Right ventricle myocardium inferior (tissue), 1 donor: Measurements from ENCODE around the gene QSER1. TPM values are rescaled to one million over a fixed set of nuclear protein-coding genes. Genes with fewer than 3 reads are reported as not detected.
"Not testable (repeated sequence)": the region's sequence is repeated elsewhere in the genome, so short reads cannot be mapped to it uniquely, and the experiment has no call there.

Experiments
- ATAC-seq: fragments of 200-7000 bp; cut with Tn5 transposase; one replicate; pipeline ENCODE4 v1.9.1; 2020; ENCODE audit warnings: mild to moderate bottlenecking, moderate library complexity
- DNase-seq: peaks from one replicate; pipeline ENCODE4 v3.0.0; 2021; ENCODE audit errors: missing footprints
- intact Hi-C: fragments of 100-400 bp; cut with DNase I; formaldehyde crosslinking; loops from one replicate; pipeline ENCODE4 v1.11.0; 2022
- total RNA-seq: library from RNA; stranded (reverse); fragmentation: NEBNext Ultra II Directional; extraction: Animal tissue kit (Norgen Biotek cat#: 25700); gene quantifications from one replicate; pipeline ENCODE4 v1.2.1, GENCODE V29; 2021
- donor health status: DM: no; HTN: yes; CAD: no; lungs with severe emphysema.

QSER1 gene
- total RNA-seq, 1 donor from 2014 or later = 14.9 TPM

GRCh38 chr11:33018840-33019239 is 126.2 kb downstream of the QSER1 start:
- intact Hi-C loops = no loop called here
- ATAC-seq (no peak), DNase-seq (no peak)

DNA sequence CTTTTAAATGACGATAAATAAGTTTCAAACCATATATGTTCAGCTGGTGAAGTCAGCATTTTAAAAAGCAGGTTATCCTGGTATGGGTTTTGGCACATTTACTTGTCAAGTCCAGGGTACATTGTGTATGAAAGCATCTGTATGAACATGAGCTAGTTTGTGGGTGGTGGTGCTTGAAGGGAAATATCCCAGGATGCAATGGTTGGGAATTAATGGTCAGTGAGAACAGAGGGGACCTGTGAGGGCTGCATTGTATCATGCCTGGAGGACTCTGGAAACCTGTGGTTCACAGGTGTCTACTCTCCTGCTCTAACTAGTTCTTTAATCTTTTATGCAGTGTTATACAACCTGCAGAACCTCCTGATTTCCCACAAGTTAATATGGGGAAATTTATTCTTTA is 128.9 kb downstream of the QSER1 start:
- intact Hi-C loops = no loop called here
- DNase-seq (no peak), ATAC-seq (no peak)

GRCh38 chr11:33021937-33022336 is 129.3 kb downstream of the QSER1 start:
- intact Hi-C loops = no loop called here
- ATAC-seq = no peak
- no peak for DNase-seq

GRCh38 chr11:33025339-33025722 is 132.7 kb downstream of the QSER1 start:
- intact Hi-C loops = no loop called here
- ATAC-seq (no peak), DNase-seq (no peak)

- intact Hi-C loops = no loop called here
- ATAC-seq (no peak), DNase-seq (no peak)
These were observed 134.6 kb downstream of the QSER1 start for GRCh38 chr11:33027233-33027632.

- ATAC-seq (no peak), DNase-seq (no peak)
- intact Hi-C loops = no loop called here
These were observed 135.4 kb downstream of the QSER1 start for GRCh38 chr11:33027846-33028536.

GRCh38 chr11:33028537-33028914 is 135.9 kb downstream of the QSER1 start:
- intact Hi-C loops = no loop called here
- DNase-seq (no peak), ATAC-seq (no peak)

DNA sequence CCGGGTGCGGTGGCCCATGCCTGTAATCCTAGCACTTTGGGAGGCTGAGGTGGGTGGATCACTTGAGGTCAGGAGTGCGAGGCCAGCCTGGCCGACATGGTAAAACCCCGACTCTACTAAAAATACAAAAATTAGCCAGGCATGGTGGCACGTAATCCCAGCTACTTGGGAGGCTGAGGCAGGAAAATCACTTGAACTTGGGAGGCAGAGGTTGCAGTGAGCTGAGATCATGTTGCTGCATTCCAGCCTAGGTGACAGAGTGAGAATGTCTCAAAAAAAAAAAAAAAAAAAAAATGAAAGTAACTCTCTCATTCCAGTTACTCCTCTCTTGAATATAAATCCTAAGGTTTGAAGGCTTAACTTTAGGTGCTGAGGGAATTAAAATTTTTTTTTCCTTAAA is 136.6 kb downstream of the QSER1 start:
- DNase-seq, intact Hi-C loops: not testable (repeated sequence)

More for the DNA sequence above, 136.6 kb downstream of the QSER1 start:
- not testable (repeated sequence) for ATAC-seq

Other genes starting within 250 kb of the QSER1 start
- gene CCDC73, start 98.1 kb upstream of the QSER1 start, total RNA-seq = not detected
- gene PRRG4, start 62.9 kb upstream of the QSER1 start, total RNA-seq = 0.57 TPM
- 0.49 TPM for gene DEPDC7, start 123.1 kb downstream of the QSER1 start, total RNA-seq
- 6.4 TPM for gene TCP11L1, start 146.8 kb downstream of the QSER1 start, total RNA-seq